Keratinocyte (primary cell): Measurements from ENCODE around the gene MTUS2.

Experiments used
- EZH2 ChIP-seq: IDR thresholded peaks from one replicate; pipeline ENCODE4 v1.6.1; 2012; ENCODE audit warnings: inconsistent platforms, mild to moderate bottlenecking, low read length, moderate library complexity
- TF ChIP-seq, protein P1 (sequence below), 3 experiments: IDR thresholded peaks in 1 of 3; conservative IDR thresholded peaks in 1 of 3; optimal IDR thresholded peaks in 1 of 3; 2 replicates in 2 of 3; 3 replicates in 1 of 3; pipeline versions ENCODE3 to v1.5.1; 2011; ENCODE audit warnings: low read length in 3 of 3, mild to moderate bottlenecking in 3 of 3, moderate library complexity in 2 of 3, control low read depth in 1 of 3, inconsistent platforms in 1 of 3; ENCODE audit not compliant: insufficient read depth in 2 of 3; ENCODE audit errors: extremely low read depth in 1 of 3

DNA sequence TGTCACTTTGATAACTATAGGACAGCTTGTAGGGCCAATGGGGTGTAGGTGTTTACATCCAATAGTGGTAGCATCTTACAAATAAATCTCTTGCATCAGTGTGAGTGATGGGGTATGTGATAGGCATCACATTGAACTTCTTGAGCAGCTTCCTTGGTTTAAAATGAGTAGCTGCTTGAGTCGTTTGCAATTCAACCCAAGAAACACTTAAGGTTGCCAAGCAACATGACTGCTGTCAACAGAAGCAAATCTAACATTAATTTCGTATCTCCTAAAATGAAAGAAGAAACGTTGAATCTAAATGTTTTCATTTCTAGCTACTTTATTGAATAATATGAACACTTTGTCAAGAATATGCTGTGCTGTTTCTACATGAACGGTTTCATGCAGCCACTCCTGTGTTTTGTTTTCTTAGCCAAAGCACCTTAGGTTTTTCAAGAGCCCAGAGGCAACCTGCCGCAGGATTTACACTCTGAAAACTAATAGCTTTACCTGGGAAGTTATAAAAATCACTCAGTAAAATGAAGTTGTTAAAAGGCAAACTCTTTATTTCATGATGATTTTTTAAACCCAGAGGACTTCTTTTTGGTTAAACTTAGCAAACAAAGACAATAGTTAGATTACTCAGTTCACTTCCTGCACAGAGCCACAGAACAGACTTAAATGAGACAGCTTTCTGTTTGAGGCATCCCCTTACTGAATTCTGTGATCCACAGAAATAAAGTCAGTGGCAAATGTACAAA, 305.2 kb downstream of the MTUS2 start:
- TF ChIP-seq, protein P1, sequence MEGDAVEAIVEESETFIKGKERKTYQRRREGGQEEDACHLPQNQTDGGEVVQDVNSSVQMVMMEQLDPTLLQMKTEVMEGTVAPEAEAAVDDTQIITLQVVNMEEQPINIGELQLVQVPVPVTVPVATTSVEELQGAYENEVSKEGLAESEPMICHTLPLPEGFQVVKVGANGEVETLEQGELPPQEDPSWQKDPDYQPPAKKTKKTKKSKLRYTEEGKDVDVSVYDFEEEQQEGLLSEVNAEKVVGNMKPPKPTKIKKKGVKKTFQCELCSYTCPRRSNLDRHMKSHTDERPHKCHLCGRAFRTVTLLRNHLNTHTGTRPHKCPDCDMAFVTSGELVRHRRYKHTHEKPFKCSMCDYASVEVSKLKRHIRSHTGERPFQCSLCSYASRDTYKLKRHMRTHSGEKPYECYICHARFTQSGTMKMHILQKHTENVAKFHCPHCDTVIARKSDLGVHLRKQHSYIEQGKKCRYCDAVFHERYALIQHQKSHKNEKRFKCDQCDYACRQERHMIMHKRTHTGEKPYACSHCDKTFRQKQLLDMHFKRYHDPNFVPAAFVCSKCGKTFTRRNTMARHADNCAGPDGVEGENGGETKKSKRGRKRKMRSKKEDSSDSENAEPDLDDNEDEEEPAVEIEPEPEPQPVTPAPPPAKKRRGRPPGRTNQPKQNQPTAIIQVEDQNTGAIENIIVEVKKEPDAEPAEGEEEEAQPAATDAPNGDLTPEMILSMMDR (optimal IDR thresholded peaks at IDR 0.05 in 1 of 3, IDR thresholded peaks at IDR 0.05 in 1 of 3, conservative IDR thresholded peaks at IDR 0.05 in 1 of 3; ENCODE audit: extremely low read depth in 1 of 3, insufficient read depth in 2 of 3, low read length in 3 of 3) = no peak
- TF ChIP-seq EZH2 = no peak
